Measurements from ENCODE around the gene MLANA.

Gene MLANA, protein sequence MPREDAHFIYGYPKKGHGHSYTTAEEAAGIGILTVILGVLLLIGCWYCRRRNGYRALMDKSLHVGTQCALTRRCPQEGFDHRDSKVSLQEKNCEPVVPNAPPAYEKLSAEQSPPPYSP

DNA sequence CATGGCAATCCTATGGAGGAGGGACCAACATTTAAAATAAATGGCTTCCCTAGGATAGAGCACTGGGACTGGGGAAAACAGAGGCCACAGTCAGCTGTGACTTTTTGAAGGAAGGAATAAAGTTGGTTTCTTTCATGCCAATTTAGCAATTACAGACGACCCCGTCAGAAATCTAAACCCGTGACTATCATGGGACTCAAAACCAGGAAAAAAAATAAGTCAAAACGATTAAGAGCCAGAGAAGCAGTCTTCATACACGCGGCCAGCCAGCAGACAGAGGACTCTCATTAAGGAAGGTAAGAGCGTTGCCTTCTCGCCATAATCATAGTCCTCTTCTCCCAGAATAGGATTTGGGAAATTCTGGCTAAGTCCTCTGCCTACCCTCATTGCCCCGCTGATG is at the start of gene MLANA:
Gene MLANA, plus strand, starts transcription at position 249 of the 400 bp plus-strand sequence. CDS start 1,586 bp downstream, outside the sequence.
- DNase-seq (ENCODE audit: low read depth in 2 of 2), result no peak

- peak in 1 of 2 donors; percentile 29 for DNase-seq (ENCODE audit: low read depth in 2 of 2)
These were observed 48.7 kb upstream of the MLANA start for GRCh38 chr9:5841771-5842573.

DNA sequence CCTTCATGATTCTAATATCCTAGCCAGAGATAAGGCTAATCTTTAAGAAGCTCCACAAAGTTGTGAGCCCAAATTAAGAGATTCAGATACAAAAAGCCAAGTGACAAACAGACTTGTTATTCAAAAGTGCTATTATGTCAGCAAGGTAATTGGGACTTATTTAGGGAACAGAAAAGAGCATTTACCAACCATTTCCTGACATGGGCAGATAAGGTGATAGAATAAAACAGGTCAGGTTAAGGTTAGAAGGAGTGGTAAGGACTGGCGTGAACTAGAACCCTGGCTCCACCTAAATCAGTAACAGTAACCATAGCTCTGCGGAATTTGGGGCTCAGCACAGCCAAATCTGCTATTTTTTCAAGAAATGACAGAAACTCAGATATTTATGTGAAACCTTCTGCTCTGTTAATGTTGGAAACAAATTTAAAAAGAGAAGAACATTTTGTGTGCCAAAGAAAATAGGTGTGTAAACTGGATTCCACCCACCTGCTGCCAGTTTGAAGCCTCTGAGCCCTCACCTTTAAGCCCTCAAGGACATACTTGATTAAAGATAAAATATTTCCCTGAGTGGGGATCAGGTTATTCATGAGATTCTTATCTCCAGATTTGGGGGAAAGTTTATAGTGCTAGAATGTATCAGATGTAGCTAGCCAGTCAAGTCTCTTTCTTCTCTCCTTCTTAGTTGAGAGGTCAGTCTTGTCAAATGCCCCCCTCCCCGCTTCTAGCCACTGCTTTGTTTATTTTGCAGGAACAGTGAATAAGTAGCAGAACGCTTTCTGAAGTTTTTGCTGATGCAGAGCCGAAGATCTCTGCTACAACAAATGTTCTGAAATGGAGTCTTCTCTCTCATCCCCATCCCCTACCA is 47.5 kb upstream of the MLANA start:
- DNase-seq (ENCODE audit: low read depth in 2 of 2), result no peak

DNA sequence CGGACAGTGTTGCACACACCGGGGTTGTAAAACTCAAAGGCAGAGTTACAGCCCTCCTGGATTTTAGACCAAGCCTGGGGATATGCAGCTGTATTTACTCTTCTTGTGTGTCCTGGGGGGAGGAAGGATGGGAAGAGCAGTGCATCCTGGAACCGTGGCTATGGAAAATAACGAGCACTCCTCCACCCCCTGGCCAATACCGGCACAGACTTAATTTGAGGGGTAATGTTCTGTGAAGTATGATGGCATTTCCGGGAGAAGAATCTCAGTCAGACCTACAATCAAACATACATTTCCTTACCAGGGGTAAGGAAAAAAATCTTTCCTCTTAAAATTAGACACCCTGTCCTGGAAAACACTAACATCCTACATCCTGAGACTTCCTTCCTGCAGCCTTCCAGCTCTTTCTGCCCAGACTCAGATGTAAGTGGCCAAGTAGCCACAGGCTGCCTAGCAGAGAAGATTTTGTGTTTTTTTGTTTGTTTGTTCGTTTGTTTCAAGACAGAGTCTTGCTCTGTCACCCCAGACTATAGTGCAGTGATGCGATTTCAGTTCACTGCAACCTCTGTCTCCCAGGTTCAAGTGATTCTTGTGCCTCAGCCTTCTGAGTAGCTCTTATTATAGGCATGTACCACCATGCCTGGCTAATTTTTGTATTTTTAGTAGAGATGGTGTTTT is 46.8 kb upstream of the MLANA start:
- DNase-seq (ENCODE audit: low read depth in 2 of 2), result no peak

GRCh38 chr9:5845157-5845531 is 45.5 kb upstream of the MLANA start:
- no peak for DNase-seq (ENCODE audit: low read depth in 2 of 2)

DNA sequence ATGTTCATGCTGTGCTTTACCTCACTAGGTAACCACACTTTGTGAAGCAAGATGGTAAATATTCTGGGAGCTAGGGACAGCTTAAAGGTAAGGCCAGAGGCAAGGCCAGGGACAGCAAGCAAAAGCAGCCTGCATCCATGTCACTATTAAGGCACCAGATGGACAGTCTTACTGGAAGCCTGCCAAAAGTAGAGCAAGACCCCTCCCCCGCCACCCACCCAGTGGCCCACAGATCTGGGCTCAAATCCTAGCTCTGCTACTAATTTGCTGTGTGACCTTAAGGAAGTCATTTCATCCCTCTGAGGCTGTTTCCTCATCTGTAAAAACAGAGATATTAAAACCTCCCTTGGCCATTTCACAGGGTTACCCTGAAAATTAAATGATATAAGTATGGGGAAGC is 44.6 kb upstream of the MLANA start:
- no peak for DNase-seq (ENCODE audit: low read depth in 2 of 2)

DNA sequence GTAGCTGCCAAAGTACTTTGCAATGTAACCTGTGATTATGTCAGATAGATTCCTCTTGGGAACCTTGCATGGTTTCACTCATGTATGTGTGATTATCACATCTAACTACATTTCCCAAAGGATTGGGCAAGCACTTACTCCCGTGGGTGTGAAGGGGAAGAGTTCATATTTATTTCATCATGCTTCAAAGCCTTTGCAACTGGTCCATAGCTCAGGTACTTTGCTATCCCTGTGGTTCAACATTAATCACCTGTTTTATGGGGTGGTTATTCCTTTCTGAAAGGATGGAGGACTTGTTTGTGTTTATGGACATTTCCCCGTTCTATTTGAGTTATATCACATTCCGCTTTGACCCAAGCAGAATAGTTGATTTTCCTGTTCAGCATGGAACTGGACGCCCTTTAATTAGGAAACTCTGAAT is 44.2 kb upstream of the MLANA start:
- DNase-seq (ENCODE audit: low read depth in 2 of 2), result no peak

DNA sequence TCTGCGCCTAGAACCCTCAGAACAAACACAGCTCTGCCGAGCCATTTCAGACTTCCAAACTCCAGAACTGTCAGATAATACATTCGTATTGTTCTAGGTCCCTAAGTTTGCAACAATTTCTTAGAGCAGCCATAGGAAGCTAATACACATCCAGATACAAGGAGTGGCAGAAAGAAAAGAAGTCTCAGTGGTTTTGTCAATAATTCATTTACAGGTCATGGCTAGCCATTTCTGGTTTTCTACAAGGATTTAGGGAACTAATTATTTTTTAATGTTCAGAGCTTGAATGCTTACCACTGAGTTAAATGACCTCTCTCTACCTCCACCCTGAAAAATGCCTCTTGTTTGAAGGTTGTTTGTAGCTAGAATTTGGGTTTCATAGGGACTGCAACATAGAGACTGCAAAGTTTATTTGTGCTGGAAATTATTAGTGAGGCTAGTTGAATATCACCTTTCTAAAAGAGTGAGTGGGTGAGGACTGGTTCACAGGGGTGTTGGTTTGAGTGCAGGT is 42.3 kb upstream of the MLANA start:
- DNase-seq (ENCODE audit: low read depth in 2 of 2), result no peak

DNA sequence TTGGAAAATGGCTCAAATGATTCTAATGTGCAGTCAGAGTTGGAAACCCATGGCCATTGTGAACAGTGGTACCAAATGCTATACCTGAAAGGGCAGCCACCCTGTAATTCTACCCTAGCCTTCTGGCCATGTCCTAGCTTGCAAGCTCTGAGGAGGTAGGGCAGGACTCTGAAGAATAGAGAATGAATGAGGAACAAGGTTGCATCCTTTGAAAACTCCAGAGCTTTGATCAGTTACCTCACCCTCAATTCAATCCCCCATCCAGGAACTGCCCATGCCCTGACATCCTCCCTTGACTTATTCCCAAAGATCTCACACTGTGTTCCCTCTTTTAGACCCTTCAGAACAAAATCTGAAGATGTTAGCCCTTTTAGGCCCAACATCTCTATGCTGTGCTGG is 40.0 kb upstream of the MLANA start:
- DNase-seq (ENCODE audit: low read depth in 2 of 2), result no peak

- peak in 1 of 2 donors; percentile 16 for DNase-seq (ENCODE audit: low read depth in 2 of 2)
These were observed 39.2 kb upstream of the MLANA start for GRCh38 chr9:5851445-5851844.

GRCh38 chr9:5852987-5853386 is 37.7 kb upstream of the MLANA start:
- DNase-seq (ENCODE audit: low read depth in 2 of 2), result no peak

DNA sequence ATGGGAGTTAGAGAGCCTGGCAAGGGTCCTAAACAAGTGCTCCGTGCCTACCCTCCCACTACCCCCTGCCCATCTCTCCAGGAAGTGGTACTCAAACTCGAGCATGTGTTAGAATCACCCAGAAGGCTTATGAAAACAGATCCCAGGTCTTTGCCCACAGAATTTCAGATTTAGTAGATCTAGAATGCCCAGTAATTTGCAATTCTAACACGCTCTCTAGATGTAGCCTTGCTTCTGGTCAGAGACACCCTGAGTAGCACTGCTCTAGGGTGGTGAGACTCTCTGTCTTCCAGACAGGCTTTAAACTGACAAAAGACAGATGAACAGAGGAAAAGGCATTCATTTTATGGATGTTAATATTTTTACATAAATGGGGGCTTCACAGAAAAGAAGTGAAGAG is 37.1 kb upstream of the MLANA start:
- DNase-seq (ENCODE audit: low read depth in 2 of 2), result no peak

DNA sequence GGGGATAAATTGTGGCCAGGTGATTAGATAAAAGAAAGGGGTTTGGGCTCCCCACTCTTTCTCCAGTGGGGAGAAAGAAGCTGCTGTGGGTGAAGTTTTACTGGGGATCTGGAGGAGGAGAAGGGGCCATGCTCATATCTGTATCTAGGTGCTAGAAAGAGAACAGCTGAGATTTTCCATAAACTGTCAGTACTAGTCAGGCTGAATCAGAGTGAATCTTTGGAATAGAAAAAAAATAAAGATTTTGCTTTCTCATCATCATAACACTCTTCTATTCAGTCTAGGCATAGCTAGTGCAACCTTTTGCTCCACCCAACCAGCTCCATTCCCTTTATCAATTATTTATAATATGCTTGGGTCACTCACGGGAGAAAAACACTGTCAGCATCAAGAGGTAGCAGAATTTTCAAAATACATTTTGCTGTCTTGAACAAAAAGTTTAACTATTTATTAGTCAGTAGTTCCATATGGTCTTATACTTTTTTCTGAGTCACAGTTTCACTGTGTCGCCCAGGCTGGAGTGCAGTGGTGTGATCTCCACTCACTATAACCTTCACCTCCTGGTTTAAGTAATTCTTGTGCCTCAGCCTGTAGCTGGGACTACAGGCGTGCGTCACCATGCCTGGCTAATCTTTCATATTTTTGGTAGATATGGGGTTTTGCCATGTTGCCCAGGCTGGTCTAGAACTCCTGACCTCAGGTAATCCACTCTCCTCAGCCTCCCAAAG is 36.5 kb upstream of the MLANA start:
- no peak for DNase-seq (ENCODE audit: low read depth in 2 of 2)

- DNase-seq (ENCODE audit: low read depth in 2 of 2), result no peak
These were observed 32.8 kb upstream of the MLANA start for GRCh38 chr9:5857928-5858327.

- DNase-seq (ENCODE audit: low read depth in 2 of 2), result no peak
These were observed 31.9 kb upstream of the MLANA start for GRCh38 chr9:5858833-5859232.

DNA sequence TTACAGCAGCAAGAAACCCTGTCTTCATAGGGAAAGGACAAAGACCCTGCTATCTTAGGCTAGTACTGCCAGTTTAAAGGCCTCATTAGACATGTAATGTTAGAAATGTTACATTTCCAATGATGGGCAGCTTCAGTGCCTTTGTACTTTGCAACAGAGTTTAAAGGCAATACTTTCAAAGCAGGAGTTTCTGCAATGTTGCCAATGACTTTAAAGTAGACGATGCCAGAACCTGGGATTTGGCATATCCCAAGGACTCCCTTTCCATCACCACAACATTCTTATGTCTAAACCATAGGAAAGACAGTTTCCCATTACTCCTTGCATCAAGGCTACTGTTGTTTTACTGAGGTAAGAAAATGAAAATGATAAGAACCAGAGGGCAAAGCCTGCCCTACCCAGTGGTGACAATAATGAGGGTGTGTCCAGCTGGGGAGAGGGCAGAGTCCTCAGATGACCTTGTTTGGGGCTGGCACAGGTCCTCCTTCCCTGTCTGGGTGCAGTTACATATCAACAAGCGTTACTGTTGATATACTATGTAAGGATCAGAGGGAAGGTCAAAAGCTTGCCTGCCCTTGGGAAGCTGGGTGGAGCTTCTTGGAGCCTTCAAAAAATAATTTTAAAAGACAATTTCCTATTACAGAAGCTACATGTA is 27.5 kb upstream of the MLANA start:
- no peak for DNase-seq (ENCODE audit: low read depth in 2 of 2)

DNA sequence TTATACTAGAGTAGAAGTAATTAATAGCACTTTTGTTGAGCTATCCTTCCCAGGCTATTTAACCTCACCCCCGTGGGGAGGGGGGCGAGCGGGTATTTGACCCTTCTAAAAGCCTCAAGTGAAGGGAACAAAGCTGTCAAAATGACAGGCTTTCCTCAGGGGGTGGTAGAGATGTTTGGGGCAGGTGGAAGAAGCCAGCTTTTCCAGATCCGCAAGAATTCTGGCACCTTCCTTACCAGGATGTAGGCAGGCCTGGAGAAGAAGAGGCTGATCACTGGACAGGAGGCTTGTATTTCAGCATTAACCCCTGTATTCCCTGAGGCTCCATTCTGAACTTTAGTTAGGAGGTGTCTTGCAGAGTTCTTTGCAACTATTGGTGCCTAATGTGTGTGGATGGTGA is 26.2 kb upstream of the MLANA start:
- DNase-seq (ENCODE audit: low read depth in 2 of 2), result no peak

DNA sequence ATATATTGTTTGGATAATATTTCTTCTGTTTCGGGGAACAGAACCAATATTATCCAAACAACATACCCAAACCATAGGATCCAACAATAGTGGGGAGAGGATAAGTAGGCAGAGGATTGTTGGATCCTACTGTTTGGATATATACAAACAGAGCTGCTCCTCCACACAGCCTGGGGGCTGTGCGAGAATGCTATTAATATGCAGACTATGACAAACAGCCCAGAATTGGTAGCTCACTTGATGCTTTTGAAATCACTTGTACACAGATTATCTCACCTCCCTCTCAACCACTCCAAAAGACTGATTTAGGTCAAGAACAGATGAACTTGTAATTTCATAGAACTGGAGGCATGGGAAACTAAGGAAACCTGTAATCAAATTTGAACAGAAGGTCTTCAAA is 24.4 kb upstream of the MLANA start:
- DNase-seq (ENCODE audit: low read depth in 2 of 2), result no peak

GRCh38 chr9:5866685-5867084 is 24.0 kb upstream of the MLANA start:
- DNase-seq (ENCODE audit: low read depth in 2 of 2), result no peak

- DNase-seq (ENCODE audit: low read depth in 2 of 2), result no peak
These were observed 22.5 kb upstream of the MLANA start for GRCh38 chr9:5868235-5868634.

Data from stimulated activated CD8-positive, alpha-beta memory T cell treated with anti-CD3 and anti-CD28 coated beads, Interleukin-7, amount 100 ng/mL, for 1 hour (primary cell).